K562 (cell line): ENCODE results near the gene HAPLN2. TPM values are rescaled to one million over a fixed set of nuclear protein-coding genes. Genes with fewer than 3 reads are reported as not detected.
A peak's percentile ranks its signal among the peaks of the same experiment; 100 is the strongest.

ENCODE experiments used
- EHMT2 ChIP-seq: fragments of 450-650 bp; IDR thresholded peaks from 2 replicates; pipeline ENCODE4 v1.6.1; 2018; ENCODE audit warnings: antibody characterized with exemption
- ELF4 ChIP-seq: fragments of 450-650 bp; formaldehyde crosslinking; IDR thresholded peaks from 2 replicates; pipeline ENCODE4 v1.4.0; 2022; ENCODE audit warnings: missing genetic modification characterization
- EP300 ChIP-seq: IDR thresholded peaks from 2 replicates; pipeline ENCODE4 v1.6.1; 2012; ENCODE audit warnings: low read length, improper control_type of control experiment
- HNRNPH1 ChIP-seq: fragments of 200-400 bp; formaldehyde crosslinking; optimal IDR thresholded peaks from 2 replicates; pipeline ENCODE3; 2017; ENCODE audit warnings: low read depth, mild to moderate bottlenecking, low read length, moderate library complexity
- MAZ ChIP-seq, 2 experiments: fragments of 450-650 bp in 1 of 2; sonication (generic) in 1 of 2; formaldehyde crosslinking; IDR thresholded peaks in 1 of 2; conservative IDR thresholded peaks in 1 of 2; 2 replicates each; pipeline versions ENCODE4 v1.4.0 to v1.5.0; 2020; ENCODE audit warnings: mild to moderate bottlenecking in 1 of 2, missing genetic modification reagents in 1 of 2
- XRCC4 ChIP-seq: IDR thresholded peaks from one replicate; pipeline ENCODE4 v1.6.1; 2011; ENCODE audit not compliant: insufficient read depth, insufficient read length; ENCODE audit errors: extremely low read depth
- XRCC5 ChIP-seq: fragments of 200-400 bp; formaldehyde crosslinking; IDR thresholded peaks from 2 replicates; pipeline ENCODE4 v1.6.1; 2017; ENCODE audit warnings: low read depth, mild to moderate bottlenecking, low read length
- ZNF140 ChIP-seq: fragments of 250-450 bp; sonication (Bioruptor Pico); IDR thresholded peaks from 2 replicates; pipeline ENCODE4 v1.8.0; 2021; ENCODE audit warnings: moderate library complexity, mild to moderate bottlenecking, inconsistent platforms
- ZNF668 ChIP-seq: fragments of 250-450 bp; sonication (Bioruptor Pico); IDR thresholded peaks from 2 replicates; pipeline ENCODE4 v1.8.0; 2022; ENCODE audit warnings: mild to moderate bottlenecking, inconsistent platforms
- ZSCAN32 ChIP-seq: fragments of 450-650 bp; formaldehyde crosslinking; IDR thresholded peaks from 2 replicates; pipeline ENCODE4 v1.4.0; 2020; ENCODE audit warnings: mild to moderate bottlenecking, moderate library complexity
- polyA plus RNA-seq, 8 experiments: library from polyadenylated mRNA; depleted of rRNA in 4 of 8; stranded (reverse) in 5 of 8; unstranded in 3 of 8; fragments of >200 nt; fragmentation: Nextera tagmentation in 2 of 8; fragmentation: Illumina TruSeq in 1 of 8; extraction: Ambion mirVana in 2 of 8; extraction: Trizol in 1 of 8; gene quantifications; 2 replicates each; pipeline versions ENCODE4 v1.2.1 to v1.2.3, GENCODE V29; 2011 to 2014; ENCODE audit warnings: inconsistent platforms in 1 of 8, missing spikeins in 1 of 8
- total RNA-seq, 7 experiments: library from RNA; depleted of rRNA in 6 of 7; stranded (reverse); fragments of >200 nt in 6 of 7; fragmentation: Illumina TruSeq in 2 of 7; extraction: Trizol in 2 of 7; gene quantifications; 2 replicates each; pipeline versions ENCODE4 v1.2.1 to v1.2.3, GENCODE V29; 2011 to 2021; ENCODE audit warnings: low replicate concordance in 1 of 7
- TF ChIP-seq, protein P1 (sequence below): fragments of 250-450 bp; sonication (Bioruptor Pico); IDR thresholded peaks from 2 replicates; pipeline ENCODE4 v1.9.0; 2021; ENCODE audit warnings: mild to moderate bottlenecking, inconsistent platforms
- TF ChIP-seq, protein P2 (sequence below), 2 experiments: fragments of 450-650 bp; formaldehyde crosslinking in 1 of 2; IDR thresholded peaks; 2 replicates each; pipeline versions ENCODE4 v1.4.0 to v1.6.1; 2014 to 2020; ENCODE audit warnings: mild to moderate bottlenecking in 2 of 2, borderline replicate concordance in 1 of 2, low read depth in 1 of 2
- TF ChIP-seq, protein P3 (sequence below), 2 experiments: fragments of 450-650 bp in 1 of 2; sonication (generic) in 1 of 2; formaldehyde crosslinking in 1 of 2; IDR thresholded peaks in 1 of 2; conservative IDR thresholded peaks in 1 of 2; 2 replicates each; pipeline versions ENCODE4 v1.6.1 to v1.8.1; 2016 to 2023; ENCODE audit warnings: mild to moderate bottlenecking in 2 of 2, moderate library complexity in 2 of 2, inconsistent platforms in 1 of 2, missing genetic modification reagents in 1 of 2

HAPLN2 gene
- total and polyA plus RNA-seq, 9 of the 15 experiments (the other 6 are each of a cell fraction or from before 2014, with no cell fraction given) = 0.14 to 5.2 (median 3.8) TPM; not detected in 4

DNA sequence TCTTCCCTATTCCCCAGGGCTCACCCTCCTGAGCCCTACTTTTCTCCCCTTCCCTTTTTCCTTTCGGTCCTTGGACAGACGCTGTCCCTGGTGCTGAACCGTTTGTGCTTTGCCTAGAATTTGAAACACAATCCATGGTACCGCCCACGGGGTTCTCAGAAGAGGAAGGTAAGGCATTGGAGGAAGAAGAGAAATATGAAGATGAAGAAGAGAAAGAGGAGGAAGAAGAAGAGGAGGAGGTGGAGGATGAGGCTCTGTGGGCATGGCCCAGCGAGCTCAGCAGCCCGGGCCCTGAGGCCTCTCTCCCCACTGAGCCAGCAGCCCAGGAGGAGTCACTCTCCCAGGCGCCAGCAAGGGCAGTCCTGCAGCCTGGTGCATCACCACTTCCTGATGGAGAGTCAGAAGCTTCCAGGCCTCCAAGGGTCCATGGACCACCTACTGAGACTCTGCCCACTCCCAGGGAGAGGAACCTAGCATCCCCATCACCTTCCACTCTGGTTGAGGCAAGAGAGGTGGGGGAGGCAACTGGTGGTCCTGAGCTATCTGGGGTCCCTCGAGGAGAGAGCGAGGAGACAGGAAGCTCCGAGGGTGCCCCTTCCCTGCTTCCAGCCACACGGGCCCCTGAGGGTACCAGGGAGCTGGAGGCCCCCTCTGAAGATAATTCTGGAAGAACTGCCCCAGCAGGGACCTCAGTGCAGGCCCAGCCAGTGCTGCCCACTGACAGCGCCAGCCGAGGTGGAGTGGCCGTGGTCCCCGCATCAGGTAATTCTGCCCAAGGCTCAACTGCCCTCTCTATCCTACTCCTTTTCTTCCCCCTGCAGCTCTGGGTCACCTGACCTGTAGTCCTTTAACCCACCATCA, 33.1 kb downstream of the HAPLN2 start (continued):
- TF ChIP-seq ZSCAN32 (no peak), ZNF140 (CRISPR knock-in tag) (no peak), XRCC4 (no peak), EHMT2 (peak; percentile 96), MAZ (CRISPR knock-in tag; conservative IDR thresholded peaks at IDR 0.05 in 1 of 2, IDR thresholded peaks at IDR 0.05 in 1 of 2) (0 out of 4 replicates have a peak, but pooled peaks of 1 of the 2 experiments have one; percentile 20), XRCC5 (0 out of 2 replicates have a peak, but pooled peaks have one; percentile 40), HNRNPH1 (no peak), ELF4 (no peak), EP300 (no peak), ZNF668 (CRISPR knock-in tag) (no peak)
- TF ChIP-seq, protein P1, sequence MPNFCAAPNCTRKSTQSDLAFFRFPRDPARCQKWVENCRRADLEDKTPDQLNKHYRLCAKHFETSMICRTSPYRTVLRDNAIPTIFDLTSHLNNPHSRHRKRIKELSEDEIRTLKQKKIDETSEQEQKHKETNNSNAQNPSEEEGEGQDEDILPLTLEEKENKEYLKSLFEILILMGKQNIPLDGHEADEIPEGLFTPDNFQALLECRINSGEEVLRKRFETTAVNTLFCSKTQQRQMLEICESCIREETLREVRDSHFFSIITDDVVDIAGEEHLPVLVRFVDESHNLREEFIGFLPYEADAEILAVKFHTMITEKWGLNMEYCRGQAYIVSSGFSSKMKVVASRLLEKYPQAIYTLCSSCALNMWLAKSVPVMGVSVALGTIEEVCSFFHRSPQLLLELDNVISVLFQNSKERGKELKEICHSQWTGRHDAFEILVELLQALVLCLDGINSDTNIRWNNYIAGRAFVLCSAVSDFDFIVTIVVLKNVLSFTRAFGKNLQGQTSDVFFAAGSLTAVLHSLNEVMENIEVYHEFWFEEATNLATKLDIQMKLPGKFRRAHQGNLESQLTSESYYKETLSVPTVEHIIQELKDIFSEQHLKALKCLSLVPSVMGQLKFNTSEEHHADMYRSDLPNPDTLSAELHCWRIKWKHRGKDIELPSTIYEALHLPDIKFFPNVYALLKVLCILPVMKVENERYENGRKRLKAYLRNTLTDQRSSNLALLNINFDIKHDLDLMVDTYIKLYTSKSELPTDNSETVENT (CRISPR knock-in tag) = no peak
- TF ChIP-seq, protein P2, sequence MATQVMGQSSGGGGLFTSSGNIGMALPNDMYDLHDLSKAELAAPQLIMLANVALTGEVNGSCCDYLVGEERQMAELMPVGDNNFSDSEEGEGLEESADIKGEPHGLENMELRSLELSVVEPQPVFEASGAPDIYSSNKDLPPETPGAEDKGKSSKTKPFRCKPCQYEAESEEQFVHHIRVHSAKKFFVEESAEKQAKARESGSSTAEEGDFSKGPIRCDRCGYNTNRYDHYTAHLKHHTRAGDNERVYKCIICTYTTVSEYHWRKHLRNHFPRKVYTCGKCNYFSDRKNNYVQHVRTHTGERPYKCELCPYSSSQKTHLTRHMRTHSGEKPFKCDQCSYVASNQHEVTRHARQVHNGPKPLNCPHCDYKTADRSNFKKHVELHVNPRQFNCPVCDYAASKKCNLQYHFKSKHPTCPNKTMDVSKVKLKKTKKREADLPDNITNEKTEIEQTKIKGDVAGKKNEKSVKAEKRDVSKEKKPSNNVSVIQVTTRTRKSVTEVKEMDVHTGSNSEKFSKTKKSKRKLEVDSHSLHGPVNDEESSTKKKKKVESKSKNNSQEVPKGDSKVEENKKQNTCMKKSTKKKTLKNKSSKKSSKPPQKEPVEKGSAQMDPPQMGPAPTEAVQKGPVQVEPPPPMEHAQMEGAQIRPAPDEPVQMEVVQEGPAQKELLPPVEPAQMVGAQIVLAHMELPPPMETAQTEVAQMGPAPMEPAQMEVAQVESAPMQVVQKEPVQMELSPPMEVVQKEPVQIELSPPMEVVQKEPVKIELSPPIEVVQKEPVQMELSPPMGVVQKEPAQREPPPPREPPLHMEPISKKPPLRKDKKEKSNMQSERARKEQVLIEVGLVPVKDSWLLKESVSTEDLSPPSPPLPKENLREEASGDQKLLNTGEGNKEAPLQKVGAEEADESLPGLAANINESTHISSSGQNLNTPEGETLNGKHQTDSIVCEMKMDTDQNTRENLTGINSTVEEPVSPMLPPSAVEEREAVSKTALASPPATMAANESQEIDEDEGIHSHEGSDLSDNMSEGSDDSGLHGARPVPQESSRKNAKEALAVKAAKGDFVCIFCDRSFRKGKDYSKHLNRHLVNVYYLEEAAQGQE (IDR thresholded peaks at IDR 0.05; ENCODE audit: borderline replicate concordance) = peak; percentile 98
- TF ChIP-seq, protein P2 (CRISPR knock-in tag; IDR thresholded peaks at IDR 0.05; ENCODE audit: low read depth) = peak; percentile 89
- TF ChIP-seq, protein P3, sequence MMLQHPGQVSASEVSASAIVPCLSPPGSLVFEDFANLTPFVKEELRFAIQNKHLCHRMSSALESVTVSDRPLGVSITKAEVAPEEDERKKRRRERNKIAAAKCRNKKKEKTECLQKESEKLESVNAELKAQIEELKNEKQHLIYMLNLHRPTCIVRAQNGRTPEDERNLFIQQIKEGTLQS (IDR thresholded peaks at IDR 0.05) = no peak
- TF ChIP-seq, protein P3 (CRISPR knock-in tag; conservative IDR thresholded peaks at IDR 0.05) = no peak
